ENCODE results near the gene SH3D19.
A peak's percentile ranks its signal among the peaks of the same experiment; 100 is the strongest.

SH3D19 gene

DNA sequence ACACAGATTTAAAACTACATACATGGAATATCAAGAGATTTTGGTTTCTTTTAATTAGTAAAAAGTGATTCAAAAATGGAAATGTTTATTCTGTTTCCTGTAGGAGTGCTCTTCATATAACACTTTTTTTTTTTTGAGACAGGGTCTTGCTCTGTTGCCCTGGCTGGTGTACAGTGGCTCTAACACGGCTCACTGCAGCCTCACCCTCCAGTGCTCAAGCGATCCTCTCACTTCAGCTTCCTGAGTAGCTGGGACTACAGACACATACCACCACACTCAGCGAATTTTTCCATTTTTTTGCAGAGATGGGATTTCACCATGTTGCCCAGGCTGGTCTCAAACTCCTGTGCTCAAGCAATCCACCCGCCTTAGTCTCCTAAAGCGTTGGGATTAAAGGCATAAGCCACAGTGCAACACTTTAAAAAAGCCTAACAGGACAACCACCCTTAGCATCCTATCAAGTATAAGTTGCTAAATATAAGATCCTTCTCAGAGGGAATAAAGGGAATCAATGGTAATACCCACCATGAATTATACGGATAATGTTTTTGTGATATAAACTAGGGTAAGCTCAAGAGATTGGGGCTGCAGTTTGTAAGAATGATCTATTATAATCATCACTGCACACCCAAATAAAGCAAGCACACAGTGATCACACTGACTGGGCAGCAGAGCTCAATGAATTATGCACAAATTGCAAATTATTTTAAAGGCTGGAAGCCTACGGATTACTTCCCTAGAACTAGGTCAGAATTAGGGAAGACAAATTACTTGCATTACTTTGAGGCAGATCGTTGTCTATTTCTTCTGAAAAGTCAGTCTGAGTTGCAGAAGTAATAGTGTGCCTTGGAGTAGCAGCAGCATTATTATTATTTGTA, 149.4 kb downstream of the SH3D19 start:
- TF ChIP-seq POLR2AphosphoS5 (IDR thresholded peaks at IDR 0.05; ENCODE audit: low read depth, low read length) (no peak), TAF1 (IDR thresholded peaks at IDR 0.05; ENCODE audit: borderline replicate concordance, insufficient read depth, low read length) (no peak)

DNA sequence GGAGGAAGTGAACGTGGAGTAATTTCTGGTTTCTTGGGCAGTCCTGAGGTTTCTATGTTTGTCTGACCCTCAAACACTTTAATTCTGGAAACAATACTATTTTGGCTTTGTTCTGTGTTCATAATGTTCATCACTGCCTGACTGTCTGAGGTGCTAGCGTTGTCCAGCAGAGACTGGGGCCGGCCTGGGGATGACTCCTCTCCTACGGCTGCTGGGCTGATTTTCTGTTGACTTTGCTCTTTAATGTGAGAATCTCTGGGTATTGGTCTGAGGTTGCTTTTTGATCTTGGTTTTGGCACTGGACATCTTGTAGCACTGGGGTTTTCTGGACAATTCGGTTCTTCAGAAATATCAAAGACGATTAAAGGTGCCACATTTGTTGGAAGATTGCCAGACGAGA, 150.2 kb downstream of the SH3D19 start:
- TF ChIP-seq, protein P1, sequence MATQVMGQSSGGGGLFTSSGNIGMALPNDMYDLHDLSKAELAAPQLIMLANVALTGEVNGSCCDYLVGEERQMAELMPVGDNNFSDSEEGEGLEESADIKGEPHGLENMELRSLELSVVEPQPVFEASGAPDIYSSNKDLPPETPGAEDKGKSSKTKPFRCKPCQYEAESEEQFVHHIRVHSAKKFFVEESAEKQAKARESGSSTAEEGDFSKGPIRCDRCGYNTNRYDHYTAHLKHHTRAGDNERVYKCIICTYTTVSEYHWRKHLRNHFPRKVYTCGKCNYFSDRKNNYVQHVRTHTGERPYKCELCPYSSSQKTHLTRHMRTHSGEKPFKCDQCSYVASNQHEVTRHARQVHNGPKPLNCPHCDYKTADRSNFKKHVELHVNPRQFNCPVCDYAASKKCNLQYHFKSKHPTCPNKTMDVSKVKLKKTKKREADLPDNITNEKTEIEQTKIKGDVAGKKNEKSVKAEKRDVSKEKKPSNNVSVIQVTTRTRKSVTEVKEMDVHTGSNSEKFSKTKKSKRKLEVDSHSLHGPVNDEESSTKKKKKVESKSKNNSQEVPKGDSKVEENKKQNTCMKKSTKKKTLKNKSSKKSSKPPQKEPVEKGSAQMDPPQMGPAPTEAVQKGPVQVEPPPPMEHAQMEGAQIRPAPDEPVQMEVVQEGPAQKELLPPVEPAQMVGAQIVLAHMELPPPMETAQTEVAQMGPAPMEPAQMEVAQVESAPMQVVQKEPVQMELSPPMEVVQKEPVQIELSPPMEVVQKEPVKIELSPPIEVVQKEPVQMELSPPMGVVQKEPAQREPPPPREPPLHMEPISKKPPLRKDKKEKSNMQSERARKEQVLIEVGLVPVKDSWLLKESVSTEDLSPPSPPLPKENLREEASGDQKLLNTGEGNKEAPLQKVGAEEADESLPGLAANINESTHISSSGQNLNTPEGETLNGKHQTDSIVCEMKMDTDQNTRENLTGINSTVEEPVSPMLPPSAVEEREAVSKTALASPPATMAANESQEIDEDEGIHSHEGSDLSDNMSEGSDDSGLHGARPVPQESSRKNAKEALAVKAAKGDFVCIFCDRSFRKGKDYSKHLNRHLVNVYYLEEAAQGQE (IDR thresholded peaks at IDR 0.05; ENCODE audit: insufficient read depth in 1 of 2, low read depth in 2 of 2, low read length in 2 of 2), result no peak
- TF ChIP-seq TAF1 (IDR thresholded peaks at IDR 0.05; ENCODE audit: borderline replicate concordance, insufficient read depth, low read length) (no peak), POLR2AphosphoS5 (IDR thresholded peaks at IDR 0.05; ENCODE audit: low read depth, low read length) (no peak), SIN3A (IDR thresholded peaks at IDR 0.05; ENCODE audit: borderline replicate concordance, insufficient read depth, low read length) (no peak), FOXP2 (optimal IDR thresholded peaks at IDR 0.05; ENCODE audit: borderline replicate concordance, extremely low read depth, extremely low read length, insufficient read depth) (no peak)

DNA sequence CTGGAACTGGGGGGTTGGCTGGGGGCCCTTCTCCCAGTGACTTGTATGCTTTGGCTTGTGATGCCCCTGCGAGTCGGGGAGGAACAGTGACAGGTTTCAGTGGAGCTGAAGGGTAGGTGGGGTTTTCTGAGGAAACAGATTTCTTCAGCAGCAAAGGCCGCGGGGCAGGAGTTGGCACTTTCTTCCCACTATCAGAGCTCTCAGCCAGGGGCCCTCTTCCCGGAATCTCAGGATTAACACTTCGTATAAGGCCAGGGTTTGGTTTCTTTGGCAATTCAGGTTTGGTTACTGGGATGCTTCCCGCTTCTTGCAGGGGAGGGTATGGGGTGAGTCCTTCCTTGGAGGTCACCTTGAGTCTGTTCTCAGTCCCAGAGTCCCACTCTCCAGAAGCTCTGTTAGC, 150.6 kb downstream of the SH3D19 start:
- TF ChIP-seq SIN3A (IDR thresholded peaks at IDR 0.05; ENCODE audit: borderline replicate concordance, insufficient read depth, low read length) (no peak), TAF1 (IDR thresholded peaks at IDR 0.05; ENCODE audit: borderline replicate concordance, insufficient read depth, low read length) (no peak), POLR2AphosphoS5 (IDR thresholded peaks at IDR 0.05; ENCODE audit: low read depth, low read length) (no peak), FOXP2 (optimal IDR thresholded peaks at IDR 0.05; ENCODE audit: borderline replicate concordance, extremely low read depth, extremely low read length, insufficient read depth) (no peak)
- TF ChIP-seq, protein P1 (IDR thresholded peaks at IDR 0.05; ENCODE audit: insufficient read depth in 1 of 2, low read depth in 2 of 2, low read length in 2 of 2), result no peak

DNA sequence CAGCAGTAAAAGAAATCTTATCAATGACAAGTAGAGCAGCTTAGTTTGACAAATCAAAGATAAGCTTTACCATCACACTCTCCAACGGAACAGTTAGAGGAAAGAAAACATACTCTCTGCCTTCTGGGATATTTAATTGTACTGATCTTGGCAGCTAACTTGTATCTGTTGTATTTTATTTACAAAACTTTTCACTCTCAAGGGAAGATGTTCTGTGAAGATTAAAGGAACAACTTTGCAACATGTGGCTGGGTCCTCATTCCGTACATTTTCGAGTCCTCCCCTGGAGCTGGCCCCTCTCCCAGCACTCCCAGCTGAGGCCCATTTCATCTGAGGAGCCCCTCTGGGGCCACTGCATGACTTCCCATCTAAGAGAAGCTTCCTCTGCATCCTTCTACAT, 151.5 kb downstream of the SH3D19 start:
- no peak for TF ChIP-seq SIN3A (IDR thresholded peaks at IDR 0.05; ENCODE audit: borderline replicate concordance, insufficient read depth, low read length)
- TF ChIP-seq TAF1 (IDR thresholded peaks at IDR 0.05; ENCODE audit: borderline replicate concordance, insufficient read depth, low read length), result no peak
- TF ChIP-seq FOXP2 (optimal IDR thresholded peaks at IDR 0.05; ENCODE audit: borderline replicate concordance, extremely low read depth, extremely low read length, insufficient read depth), result no peak

DNA sequence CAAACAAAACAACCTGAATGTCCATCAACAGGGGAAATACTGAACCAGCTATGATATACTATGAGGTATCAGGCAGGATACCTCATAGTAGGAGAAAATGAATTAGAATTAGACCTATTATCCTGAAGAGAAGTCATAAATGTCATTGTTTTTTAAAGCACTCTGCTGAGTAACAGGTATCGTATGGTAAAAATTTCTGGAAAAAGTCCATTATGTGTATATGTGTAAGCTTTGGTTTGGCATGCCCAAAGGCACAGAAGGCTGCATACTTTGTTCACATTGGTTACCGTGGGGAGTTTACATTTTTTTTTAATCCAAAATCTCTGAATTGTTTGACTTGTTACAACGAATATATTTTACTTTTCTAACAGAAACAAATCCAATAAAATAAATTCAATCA, 155.5 kb downstream of the SH3D19 start:
- TF ChIP-seq TAF1 (IDR thresholded peaks at IDR 0.05; ENCODE audit: borderline replicate concordance, insufficient read depth, low read length), result no peak
- no peak for TF ChIP-seq POLR2AphosphoS5 (IDR thresholded peaks at IDR 0.05; ENCODE audit: low read depth, low read length)
- no peak for TF ChIP-seq FOXP2 (optimal IDR thresholded peaks at IDR 0.05; ENCODE audit: borderline replicate concordance, extremely low read depth, extremely low read length, insufficient read depth)
- TF ChIP-seq SIN3A (IDR thresholded peaks at IDR 0.05; ENCODE audit: borderline replicate concordance, insufficient read depth, low read length), result no peak
- TF ChIP-seq, protein P1 (IDR thresholded peaks at IDR 0.05; ENCODE audit: insufficient read depth in 1 of 2, low read depth in 2 of 2, low read length in 2 of 2), result no peak

DNA sequence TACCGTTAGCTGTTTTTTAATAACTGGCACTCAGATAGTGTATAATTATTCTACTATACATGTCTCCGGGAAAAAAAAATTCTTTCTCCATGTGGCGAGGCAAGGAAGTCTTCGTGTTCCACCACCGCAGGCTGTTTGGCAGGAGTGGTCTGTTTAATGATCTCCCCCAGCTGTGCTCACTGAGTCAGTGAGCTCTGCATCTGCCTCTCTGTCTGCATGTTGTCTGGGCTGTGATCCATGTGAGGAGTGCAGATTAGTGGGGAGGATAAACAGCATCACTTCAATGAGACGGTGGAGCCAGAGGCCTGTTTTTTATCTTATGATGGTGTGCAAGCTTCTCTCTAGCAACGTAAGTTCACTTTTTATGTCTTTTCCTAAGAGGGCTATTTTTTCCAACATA, 156.2 kb downstream of the SH3D19 start:
- TF ChIP-seq POLR2AphosphoS5 (IDR thresholded peaks at IDR 0.05; ENCODE audit: low read depth, low read length), result no peak
- TF ChIP-seq FOXP2 (optimal IDR thresholded peaks at IDR 0.05; ENCODE audit: borderline replicate concordance, extremely low read depth, extremely low read length, insufficient read depth), result peak; percentile 58
- TF ChIP-seq, protein P1 (IDR thresholded peaks at IDR 0.05; ENCODE audit: insufficient read depth in 1 of 2, low read depth in 2 of 2, low read length in 2 of 2), result no peak
- 0 out of 2 replicates have a peak, but pooled peaks have one; percentile 26 for TF ChIP-seq SIN3A (IDR thresholded peaks at IDR 0.05; ENCODE audit: borderline replicate concordance, insufficient read depth, low read length)
- TF ChIP-seq TAF1 (IDR thresholded peaks at IDR 0.05; ENCODE audit: borderline replicate concordance, insufficient read depth, low read length), result no peak

All from PFSK-1 (cell line).